Activated T-cell treated with anti-CD3 and anti-CD28 coated beads for 24 hours (primary cell): Measurements from ENCODE around the gene KIF20B.
"Not testable (repeated sequence)": the region's sequence is repeated elsewhere in the genome, so short reads cannot be mapped to it uniquely, and the experiment has no call there.

Experiments
- DNase-seq: peaks from one replicate; pipeline ENCODE4 v3.0.0-alpha.2; 2020; ENCODE audit warnings: low read depth

Gene KIF20B

GRCh38 chr10:89692416-89692815 is 9.0 kb upstream of the KIF20B start:
- no peak for DNase-seq

- no peak for DNase-seq
These were observed 8.2 kb upstream of the KIF20B start for GRCh38 chr10:89693176-89693575.

- DNase-seq = no peak
These were observed 6.1 kb upstream of the KIF20B start for GRCh38 chr10:89695307-89695706.

GRCh38 chr10:89697946-89698345 is 3.4 kb upstream of the KIF20B start:
- DNase-seq = no peak

GRCh38 chr10:89699581-89700064 is 1.8 kb upstream of the KIF20B start:
- no peak for DNase-seq

DNA sequence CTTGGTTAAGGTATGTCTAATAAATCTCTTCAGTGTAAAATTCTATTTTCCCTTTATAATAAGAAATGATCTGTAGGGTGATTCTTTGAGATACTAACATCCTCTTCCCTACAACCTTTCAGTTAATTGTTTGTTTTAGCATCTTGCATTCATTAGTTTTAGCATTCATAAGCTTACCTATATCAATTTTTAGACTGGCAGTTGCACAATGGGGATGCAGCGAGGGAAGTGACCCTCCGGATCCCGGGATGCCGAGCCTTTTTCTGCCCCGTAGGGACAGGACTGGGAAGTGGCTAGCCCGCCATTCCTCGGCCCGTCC is 508 bp upstream of the KIF20B start:
- no peak for DNase-seq

- DNase-seq = no peak
These were observed 711 bp downstream of the KIF20B start for GRCh38 chr10:89702121-89702480.

GRCh38 chr10:89705466-89705865 is 4.1 kb downstream of the KIF20B start:
- DNase-seq = no peak

DNA sequence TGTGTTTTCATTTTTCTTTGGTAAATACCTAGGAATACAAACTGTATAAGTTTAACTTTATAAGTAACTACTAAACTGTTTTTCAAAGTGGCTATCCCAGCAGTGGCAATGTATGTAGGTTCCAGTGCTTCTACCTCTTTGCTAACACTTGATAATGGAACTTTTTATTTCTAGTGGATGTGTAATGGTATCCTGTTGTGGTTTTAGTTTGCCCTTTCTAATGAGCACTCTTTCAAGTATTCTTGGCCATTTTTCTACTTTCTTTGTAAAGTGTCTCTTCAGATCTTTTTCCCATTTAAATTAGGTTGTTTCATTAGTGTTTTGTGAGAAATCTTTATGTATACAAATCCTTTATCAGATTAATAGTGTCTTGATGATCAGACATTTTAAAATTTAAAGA is 4.6 kb downstream of the KIF20B start:
- no peak for DNase-seq

DNA sequence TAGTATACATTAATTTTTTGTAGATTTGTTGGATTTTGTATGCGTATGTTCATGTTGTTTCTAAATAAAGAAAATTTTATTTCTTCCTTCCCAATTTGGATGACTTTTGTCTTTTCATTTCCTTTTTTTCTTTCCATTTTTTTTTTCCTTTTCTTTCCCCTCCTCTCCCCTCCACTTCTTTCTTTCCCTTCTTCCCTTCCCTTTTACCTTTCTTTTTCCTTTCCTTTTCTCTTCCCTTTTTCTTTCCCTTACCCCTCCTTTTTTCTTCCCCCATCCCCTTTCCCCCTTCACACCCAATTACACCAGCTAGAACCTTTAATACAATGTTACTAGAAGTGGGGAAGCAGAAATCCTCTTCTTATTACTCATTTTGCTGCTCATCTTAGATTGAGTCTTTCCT is 6.0 kb downstream of the KIF20B start:
- no peak for DNase-seq

DNA sequence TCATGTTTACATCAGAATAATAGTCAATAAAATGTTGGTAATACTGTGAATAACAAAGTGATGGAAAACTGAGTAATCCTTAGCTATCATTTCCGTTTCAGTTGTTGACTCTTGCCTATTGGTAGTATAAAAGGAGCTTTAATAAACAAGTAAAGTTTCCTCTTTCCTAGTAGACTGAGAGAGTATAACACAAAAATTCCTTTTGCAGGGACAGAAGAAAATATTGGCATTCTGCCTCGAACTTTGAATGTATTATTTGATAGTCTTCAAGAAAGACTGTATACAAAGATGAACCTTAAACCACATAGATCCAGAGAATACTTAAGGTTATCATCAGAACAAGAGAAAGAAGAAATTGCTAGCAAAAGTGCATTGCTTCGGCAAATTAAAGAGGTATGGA is 9.4 kb downstream of the KIF20B start:
- no peak for DNase-seq

GRCh38 chr10:89734616-89735015 is 33.2 kb downstream of the KIF20B start:
- DNase-seq = no peak

GRCh38 chr10:89738551-89739209 is 37.3 kb downstream of the KIF20B start:
- DNase-seq = no peak

GRCh38 chr10:89741126-89741762 is 39.9 kb downstream of the KIF20B start:
- no peak for DNase-seq

DNA sequence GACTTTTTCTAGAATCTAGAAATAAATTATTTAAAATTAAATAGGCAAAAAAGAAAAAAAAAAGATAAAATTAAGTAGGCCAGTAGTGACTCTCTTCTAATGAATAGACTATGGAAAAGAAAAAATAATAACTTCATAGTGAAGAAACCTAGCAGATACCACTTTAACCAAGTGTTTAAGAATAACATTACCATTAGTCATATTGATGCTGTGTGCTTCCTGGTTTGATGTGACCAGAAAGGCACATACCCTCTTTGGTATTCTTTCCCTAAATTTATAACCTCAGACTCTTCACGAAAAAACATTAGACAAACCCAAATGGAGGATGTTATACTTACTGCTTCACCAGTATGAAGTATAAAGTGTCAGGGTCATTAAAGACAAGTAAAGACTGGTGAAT is 42.6 kb downstream of the KIF20B start:
- no peak for DNase-seq

DNA sequence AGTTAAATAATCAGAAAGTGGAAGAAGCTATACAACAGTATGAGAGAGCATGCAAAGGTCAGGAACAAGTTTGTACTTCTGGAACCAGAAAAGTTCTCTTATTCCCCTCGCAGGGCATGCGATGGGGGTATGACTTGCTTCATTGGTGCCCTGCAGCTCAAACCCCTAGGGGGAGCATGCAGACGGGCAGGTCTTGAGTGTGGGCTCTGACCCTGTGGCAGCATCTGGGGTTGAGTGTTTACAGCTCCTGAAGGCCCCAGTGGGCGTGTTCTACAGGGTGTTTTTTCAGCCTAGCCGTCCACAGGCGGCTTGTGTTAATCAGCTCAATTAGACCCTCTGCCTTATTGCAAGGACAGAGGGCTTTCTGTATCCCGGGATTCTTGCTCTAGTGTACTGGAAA is 44.5 kb downstream of the KIF20B start:
- DNase-seq = no peak

- DNase-seq = no peak
These were observed 49.1 kb downstream of the KIF20B start for GRCh38 chr10:89750441-89750840.

- no peak for DNase-seq
These were observed 54.0 kb downstream of the KIF20B start for GRCh38 chr10:89755374-89755773.

GRCh38 chr10:89759531-89759930 is 58.1 kb downstream of the KIF20B start:
- DNase-seq = no peak

DNA sequence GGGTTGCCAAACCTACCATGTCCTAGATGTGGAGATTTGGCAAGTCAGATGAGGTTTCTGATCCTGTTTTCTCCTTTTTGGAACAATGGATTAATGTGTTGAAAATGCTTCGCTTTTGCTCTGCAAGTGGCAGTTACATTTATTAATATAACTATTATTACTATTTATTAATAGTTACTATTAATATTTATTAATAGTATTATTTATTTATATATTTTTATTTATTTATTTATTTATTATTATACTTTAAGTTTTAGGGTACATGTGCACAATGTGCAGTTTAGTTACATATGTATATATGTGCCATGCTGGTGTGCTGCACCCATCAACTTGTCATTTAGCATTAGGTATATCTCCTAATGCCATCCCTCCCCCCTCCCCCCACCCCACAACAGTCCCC is 62.3 kb downstream of the KIF20B start:
- not testable (repeated sequence) for DNase-seq

GRCh38 chr10:89771684-89772083 is 70.3 kb downstream of the KIF20B start:
- DNase-seq = no peak

GRCh38 chr10:89773081-89773480 is 71.7 kb downstream of the KIF20B start:
- no peak for DNase-seq

GRCh38 chr10:89776665-89777064 is 75.3 kb downstream of the KIF20B start:
- no peak for DNase-seq

- no peak for DNase-seq
These were observed 81.1 kb downstream of the KIF20B start for GRCh38 chr10:89782470-89782869.
